ENCODE results near the gene HDAC4.

The HDAC4 gene

DNA sequence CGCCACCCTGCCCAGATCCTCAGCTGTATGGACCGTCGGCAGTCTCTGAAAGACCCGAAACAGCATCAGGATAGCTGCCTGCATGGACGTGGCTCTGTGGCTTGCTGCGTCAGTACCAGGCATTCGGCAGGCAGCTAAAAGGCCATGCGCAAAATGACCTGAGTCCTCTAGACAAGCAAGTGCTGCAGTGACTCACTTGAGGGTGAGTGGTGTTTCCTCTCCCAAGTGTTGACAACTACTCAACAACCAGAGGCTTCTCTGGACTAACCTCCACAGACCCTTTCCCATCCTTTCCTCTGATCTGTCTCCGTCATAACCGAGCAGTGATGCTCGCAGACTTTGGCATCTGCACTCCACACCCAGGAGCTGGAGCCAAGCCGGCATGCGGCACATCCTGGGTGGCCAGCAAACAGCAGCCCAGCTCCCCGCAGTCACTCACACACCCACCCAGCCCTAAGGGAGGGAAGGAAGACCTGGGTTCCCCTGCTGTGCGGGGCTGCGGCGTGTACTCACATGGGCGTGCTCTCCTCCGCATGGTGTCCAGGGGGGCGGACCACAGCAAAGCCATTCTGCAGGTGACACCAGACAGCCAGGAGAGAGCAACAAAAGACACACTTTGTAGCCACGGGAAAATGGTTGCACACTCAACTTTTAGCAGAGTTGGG, 313.6 kb downstream of the HDAC4 start:
- H3K4me3 ChIP-seq (ENCODE audit: low read depth, low read length), result no peak overlapping the region
- DNase-seq (ENCODE audit: low read depth), result peak; percentile 74
- TF ChIP-seq, protein P1, sequence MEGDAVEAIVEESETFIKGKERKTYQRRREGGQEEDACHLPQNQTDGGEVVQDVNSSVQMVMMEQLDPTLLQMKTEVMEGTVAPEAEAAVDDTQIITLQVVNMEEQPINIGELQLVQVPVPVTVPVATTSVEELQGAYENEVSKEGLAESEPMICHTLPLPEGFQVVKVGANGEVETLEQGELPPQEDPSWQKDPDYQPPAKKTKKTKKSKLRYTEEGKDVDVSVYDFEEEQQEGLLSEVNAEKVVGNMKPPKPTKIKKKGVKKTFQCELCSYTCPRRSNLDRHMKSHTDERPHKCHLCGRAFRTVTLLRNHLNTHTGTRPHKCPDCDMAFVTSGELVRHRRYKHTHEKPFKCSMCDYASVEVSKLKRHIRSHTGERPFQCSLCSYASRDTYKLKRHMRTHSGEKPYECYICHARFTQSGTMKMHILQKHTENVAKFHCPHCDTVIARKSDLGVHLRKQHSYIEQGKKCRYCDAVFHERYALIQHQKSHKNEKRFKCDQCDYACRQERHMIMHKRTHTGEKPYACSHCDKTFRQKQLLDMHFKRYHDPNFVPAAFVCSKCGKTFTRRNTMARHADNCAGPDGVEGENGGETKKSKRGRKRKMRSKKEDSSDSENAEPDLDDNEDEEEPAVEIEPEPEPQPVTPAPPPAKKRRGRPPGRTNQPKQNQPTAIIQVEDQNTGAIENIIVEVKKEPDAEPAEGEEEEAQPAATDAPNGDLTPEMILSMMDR (conservative IDR thresholded peaks at IDR 0.05; ENCODE audit: low read depth, low read length), result no peak

DNA sequence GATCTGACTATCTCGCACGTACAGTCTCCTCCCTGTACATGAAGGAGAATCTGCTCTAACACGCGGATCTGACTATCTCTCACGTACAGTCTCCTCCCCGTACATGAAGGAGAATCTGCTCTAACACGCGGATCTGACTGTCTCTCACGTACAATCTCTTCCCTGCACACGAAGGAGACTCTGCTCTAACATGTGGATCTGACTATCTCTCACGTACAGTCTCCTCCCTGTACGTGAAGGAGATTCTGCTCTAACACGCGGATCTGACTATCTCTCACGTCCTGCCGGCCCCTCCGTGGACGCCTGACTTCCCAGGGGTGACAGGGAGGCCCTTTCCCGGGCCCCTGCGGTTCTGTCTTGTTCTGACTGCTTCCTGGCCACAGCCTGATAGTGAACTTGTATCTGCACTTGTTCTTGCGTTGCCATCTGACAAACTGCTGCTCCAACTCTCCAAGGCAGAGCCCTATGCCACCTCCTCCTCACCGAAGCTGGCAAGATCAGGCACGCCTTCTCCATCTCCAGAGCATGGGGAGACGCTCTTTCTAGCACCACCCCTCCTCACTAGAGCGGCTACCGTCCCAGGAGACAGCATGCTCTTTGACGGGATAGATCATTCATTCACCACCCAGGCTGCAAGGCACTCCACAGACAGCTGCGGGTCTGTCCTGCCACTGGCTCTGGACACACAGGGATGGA, 314.3 kb downstream of the HDAC4 start:
- no peak overlapping the region for H3K4me3 ChIP-seq (ENCODE audit: low read depth, low read length)
- DNase-seq (ENCODE audit: low read depth), result no peak
- TF ChIP-seq, protein P1 (conservative IDR thresholded peaks at IDR 0.05; ENCODE audit: low read depth, low read length), result no peak

DNA sequence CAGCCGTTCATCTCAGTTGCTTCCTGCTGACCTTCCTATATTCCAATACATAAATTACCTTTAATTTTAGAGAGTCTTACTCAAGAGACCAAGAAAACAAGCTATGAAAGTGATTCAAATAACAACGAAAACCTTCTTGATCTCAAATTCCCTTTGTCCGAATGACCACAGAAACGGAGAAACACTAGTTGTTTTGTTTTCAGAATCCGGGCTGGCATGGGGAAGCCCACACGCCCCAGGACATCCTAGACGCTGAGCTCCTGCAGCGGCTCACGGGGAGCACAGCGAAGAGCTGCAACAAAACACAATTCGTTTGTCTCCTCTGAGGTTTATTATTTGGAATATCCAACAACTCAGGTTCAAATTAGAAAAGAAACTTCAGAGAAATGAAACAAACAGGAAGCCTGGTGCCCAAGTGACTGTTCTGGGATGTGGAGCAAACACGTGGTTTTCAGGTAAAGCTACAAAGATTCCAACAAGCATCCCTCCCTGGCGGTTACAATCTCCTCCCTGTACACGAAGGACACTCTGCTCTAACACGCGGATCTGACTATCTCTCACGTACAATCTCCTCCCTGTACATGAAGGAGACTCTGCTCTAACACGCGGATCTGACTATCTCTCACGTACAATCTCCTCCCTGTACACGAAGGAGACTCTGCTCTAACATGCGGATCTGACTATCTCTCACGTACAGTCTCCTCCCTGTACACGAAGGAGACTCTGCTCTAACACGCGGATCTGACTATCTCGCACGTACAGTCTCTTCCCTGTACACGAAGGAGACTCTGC, 315.4 kb downstream of the HDAC4 start:
- no peak for DNase-seq (ENCODE audit: low read depth)
- TF ChIP-seq, protein P1 (conservative IDR thresholded peaks at IDR 0.05; ENCODE audit: low read depth, low read length), result no peak
- no peak overlapping the region for H3K4me3 ChIP-seq (ENCODE audit: low read depth, low read length)

DNA sequence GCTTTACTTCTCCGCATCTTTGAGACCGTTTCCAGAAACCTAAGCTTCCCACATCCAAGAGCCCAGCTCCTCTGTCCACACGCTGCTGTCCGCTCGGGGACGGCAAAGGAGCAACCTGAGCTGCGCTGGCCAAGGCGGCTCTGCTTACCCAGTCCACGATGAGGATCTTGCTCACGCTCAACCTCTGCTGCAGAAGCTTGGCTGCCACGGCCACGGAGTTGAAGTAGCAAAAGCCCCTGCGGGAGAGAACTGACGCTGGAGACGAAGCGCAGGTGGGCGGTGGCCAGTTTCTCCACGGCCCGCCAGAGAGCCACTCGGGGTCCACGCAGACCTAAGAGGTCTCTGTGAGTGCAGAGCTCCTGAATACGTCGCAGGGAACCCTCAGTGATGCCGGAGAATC, 316.8 kb downstream of the HDAC4 start:
- H3K4me3 ChIP-seq (ENCODE audit: low read depth, low read length), result no peak overlapping the region
- no peak for DNase-seq (ENCODE audit: low read depth)
- TF ChIP-seq, protein P1 (conservative IDR thresholded peaks at IDR 0.05; ENCODE audit: low read depth, low read length), result no peak

DNA sequence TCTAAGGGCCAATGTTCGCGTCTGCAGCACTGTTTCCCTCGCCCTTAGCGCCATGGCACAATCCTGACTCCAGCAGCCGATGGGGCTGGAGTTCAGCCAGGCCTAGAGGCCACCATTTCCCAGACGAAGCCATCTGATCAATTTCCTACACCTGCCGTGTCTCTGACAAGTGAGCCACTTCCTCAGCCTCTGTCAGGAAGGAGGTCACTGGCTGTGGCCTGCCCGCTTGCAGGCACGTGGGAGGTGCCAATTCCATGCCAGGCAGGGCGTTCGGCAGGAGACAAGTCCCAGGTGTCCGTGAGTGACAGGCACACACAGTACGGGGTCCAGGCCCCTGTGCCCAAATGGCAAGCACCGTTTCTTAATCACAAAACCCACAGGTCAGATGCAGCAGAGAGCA, 318.4 kb downstream of the HDAC4 start:
- H3K4me3 ChIP-seq (ENCODE audit: low read depth, low read length), result no peak overlapping the region
- TF ChIP-seq, protein P1 (conservative IDR thresholded peaks at IDR 0.05; ENCODE audit: low read depth, low read length), result no peak
- no peak for DNase-seq (ENCODE audit: low read depth)

GRCh38 chr2:239081622-239082021, 319.2 kb downstream of the HDAC4 start:
- TF ChIP-seq, protein P1 (conservative IDR thresholded peaks at IDR 0.05; ENCODE audit: low read depth, low read length), result no peak
- no peak for DNase-seq (ENCODE audit: low read depth)
- no peak overlapping the region for H3K4me3 ChIP-seq (ENCODE audit: low read depth, low read length)

All from choroid plexus epithelial cell (primary cell).